SK-N-SH treated with all-trans-retinoic acid at 6 μM for 48 hours (cell line): ENCODE results near the gene GSDMA.

ENCODE experiments used
- ARNTL ChIP-seq: fragments of 450-650 bp; formaldehyde crosslinking; IDR thresholded peaks from 2 replicates; pipeline ENCODE4 v1.5.0; 2020; ENCODE audit warnings: low read depth, mild to moderate bottlenecking, moderate library complexity, borderline replicate concordance
- ESRRG ChIP-seq: fragments of 250-450 bp; sonication (Bioruptor Pico); IDR thresholded peaks from 2 replicates; pipeline ENCODE4 v1.6.1; 2021; ENCODE audit warnings: mild to moderate bottlenecking
- GLIS3 ChIP-seq: fragments of 250-450 bp; sonication (Bioruptor Pico); IDR thresholded peaks from 2 replicates; pipeline ENCODE4 v1.5.0; 2020; ENCODE audit warnings: mild to moderate bottlenecking, moderate library complexity
- RARB ChIP-seq: fragments of 250-450 bp; sonication (Bioruptor Pico); IDR thresholded peaks from 2 replicates; pipeline ENCODE4 v1.8.0; 2021; ENCODE audit warnings: mild to moderate bottlenecking, moderate library complexity
- ZC3H10 ChIP-seq: fragments of 250-450 bp; sonication (Bioruptor Pico); IDR thresholded peaks from 2 replicates; pipeline ENCODE4 v1.5.1; 2021; ENCODE audit warnings: mild to moderate bottlenecking, moderate library complexity
- TF ChIP-seq, protein P1 (sequence below): fragments of 250-450 bp; sonication (Bioruptor Pico); IDR thresholded peaks from 2 replicates; pipeline ENCODE4 v1.8.0; 2020; ENCODE audit warnings: mild to moderate bottlenecking, moderate library complexity, borderline replicate concordance
- TF ChIP-seq, protein P2 (sequence below): fragments of 250-450 bp; sonication (Bioruptor Pico); IDR thresholded peaks from 2 replicates; pipeline ENCODE4 v1.5.1; 2021; ENCODE audit warnings: mild to moderate bottlenecking, moderate library complexity

DNA sequence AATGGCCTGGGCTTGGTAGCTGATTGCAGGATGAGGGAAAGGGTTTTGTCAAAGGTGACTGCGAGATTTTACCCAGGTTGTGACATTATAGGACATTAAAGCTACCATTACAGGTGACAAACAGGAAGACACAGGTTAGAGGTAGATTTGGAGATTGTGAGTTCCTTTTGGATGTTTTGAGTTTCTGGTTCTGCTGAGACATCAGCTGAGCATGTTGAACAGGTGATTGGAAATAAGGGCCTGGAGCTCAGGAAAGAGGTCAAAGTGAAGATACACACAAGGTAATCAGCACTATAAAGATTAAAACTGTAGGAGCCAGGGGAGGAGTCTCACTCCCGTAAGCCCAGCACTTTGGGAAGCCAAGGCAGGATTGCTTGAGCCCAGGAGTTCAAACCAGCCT, 6.0 kb downstream of the GSDMA start:
- TF ChIP-seq ESRRG (CRISPR knock-in tag): no peak
- no peak for TF ChIP-seq ZC3H10 (CRISPR knock-in tag)
- TF ChIP-seq, protein P1, sequence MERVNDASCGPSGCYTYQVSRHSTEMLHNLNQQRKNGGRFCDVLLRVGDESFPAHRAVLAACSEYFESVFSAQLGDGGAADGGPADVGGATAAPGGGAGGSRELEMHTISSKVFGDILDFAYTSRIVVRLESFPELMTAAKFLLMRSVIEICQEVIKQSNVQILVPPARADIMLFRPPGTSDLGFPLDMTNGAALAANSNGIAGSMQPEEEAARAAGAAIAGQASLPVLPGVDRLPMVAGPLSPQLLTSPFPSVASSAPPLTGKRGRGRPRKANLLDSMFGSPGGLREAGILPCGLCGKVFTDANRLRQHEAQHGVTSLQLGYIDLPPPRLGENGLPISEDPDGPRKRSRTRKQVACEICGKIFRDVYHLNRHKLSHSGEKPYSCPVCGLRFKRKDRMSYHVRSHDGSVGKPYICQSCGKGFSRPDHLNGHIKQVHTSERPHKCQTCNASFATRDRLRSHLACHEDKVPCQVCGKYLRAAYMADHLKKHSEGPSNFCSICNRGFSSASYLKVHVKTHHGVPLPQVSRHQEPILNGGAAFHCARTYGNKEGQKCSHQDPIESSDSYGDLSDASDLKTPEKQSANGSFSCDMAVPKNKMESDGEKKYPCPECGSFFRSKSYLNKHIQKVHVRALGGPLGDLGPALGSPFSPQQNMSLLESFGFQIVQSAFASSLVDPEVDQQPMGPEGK (CRISPR knock-in tag): no peak
- TF ChIP-seq GLIS3 (CRISPR knock-in tag): no peak
- TF ChIP-seq ARNTL (CRISPR knock-in tag): no peak
- TF ChIP-seq, protein P2, sequence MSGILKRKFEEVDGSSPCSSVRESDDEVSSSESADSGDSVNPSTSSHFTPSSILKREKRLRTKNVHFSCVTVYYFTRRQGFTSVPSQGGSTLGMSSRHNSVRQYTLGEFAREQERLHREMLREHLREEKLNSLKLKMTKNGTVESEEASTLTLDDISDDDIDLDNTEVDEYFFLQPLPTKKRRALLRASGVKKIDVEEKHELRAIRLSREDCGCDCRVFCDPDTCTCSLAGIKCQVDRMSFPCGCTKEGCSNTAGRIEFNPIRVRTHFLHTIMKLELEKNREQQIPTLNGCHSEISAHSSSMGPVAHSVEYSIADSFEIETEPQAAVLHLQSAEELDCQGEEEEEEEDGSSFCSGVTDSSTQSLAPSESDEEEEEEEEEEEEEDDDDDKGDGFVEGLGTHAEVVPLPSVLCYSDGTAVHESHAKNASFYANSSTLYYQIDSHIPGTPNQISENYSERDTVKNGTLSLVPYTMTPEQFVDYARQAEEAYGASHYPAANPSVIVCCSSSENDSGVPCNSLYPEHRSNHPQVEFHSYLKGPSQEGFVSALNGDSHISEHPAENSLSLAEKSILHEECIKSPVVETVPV (CRISPR knock-in tag): no peak
- TF ChIP-seq RARB: no peak
